Subcutaneous abdominal adipose tissue (tissue), 5 donors: ENCODE results near the gene KLF12.

Source experiments
- H3K27ac ChIP-seq: one replicate; pipeline ENCODE4 v1.7.0; 2013; ENCODE audit warnings: low read depth, mild to moderate bottlenecking, inconsistent platforms, low read length, moderate library complexity
- H3K27me3 ChIP-seq, 5 donors: one replicate each; pipeline ENCODE4 v1.7.0; 2013; ENCODE audit warnings: low read length in 5 of 5, inconsistent platforms in 1 of 5; ENCODE audit not compliant: control insufficient read depth in 5 of 5, insufficient read depth in 4 of 5
- H3K36me3 ChIP-seq, 5 donors: one replicate each; pipeline ENCODE4 v1.7.0; 2013; ENCODE audit warnings: low read length in 5 of 5; ENCODE audit not compliant: control insufficient read depth in 5 of 5, insufficient read depth in 5 of 5
- H3K4me1 ChIP-seq, 5 donors: one replicate each; pipeline ENCODE4 v1.7.0; 2013; ENCODE audit warnings: low read length in 5 of 5, mild to moderate bottlenecking in 3 of 5, moderate library complexity in 1 of 5; ENCODE audit not compliant: control insufficient read depth in 5 of 5, insufficient read depth in 5 of 5
- H3K4me3 ChIP-seq, 5 donors: one replicate each; pipeline ENCODE4 v1.7.0; 2013; ENCODE audit warnings: low read length in 5 of 5, low read depth in 1 of 5
- H3K9ac ChIP-seq, 5 donors: one replicate each; pipeline ENCODE4 v1.7.0; 2013; ENCODE audit warnings: low read length in 5 of 5, mild to moderate bottlenecking in 4 of 5, moderate library complexity in 3 of 5
- H3K9me3 ChIP-seq, 5 donors: one replicate each; pipeline ENCODE4 v1.7.0; 2013; ENCODE audit warnings: low read length in 5 of 5; ENCODE audit not compliant: control insufficient read depth in 5 of 5
- donor health status: healthy.
- donor health status: healthy.
- donor health status: healthy.
- donor health status: healthy.
- donor health status: healthy.

Gene KLF12

GRCh38 chr13:74105871-74106270 lies 28.3 kb downstream of the KLF12 start:
- no peak overlapping the region for H3K9ac ChIP-seq
- H3K27me3 ChIP-seq: no peaks in the 10 kb centered on the region
- no peaks in the 10 kb centered on the region for H3K36me3 ChIP-seq
- H3K4me1 ChIP-seq: peaks cover 0 to 5% (median 0%) of the 10 kb centered on the region in 5 donors
- H3K27ac ChIP-seq: no peak overlapping the region
- no peak overlapping the region for H3K4me3 ChIP-seq
- peaks cover 0 to 4% (median 0%) of the 10 kb centered on the region in 5 donors for H3K9me3 ChIP-seq

- no peak overlapping the region for H3K27ac ChIP-seq
- H3K4me3 ChIP-seq: no peak overlapping the region
- H3K4me1 ChIP-seq: peaks cover 0 to 5% (median 0%) of the 10 kb centered on the region in 5 donors
- no peak overlapping the region for H3K9ac ChIP-seq
- H3K36me3 ChIP-seq: no peaks in the 10 kb centered on the region
- peaks cover 0 to 5% (median 0%) of the 10 kb centered on the region in 5 donors for H3K9me3 ChIP-seq
- H3K27me3 ChIP-seq: no peaks in the 10 kb centered on the region
Observed at GRCh38 chr13:74104661-74105275, 29.4 kb downstream of the KLF12 start.

DNA sequence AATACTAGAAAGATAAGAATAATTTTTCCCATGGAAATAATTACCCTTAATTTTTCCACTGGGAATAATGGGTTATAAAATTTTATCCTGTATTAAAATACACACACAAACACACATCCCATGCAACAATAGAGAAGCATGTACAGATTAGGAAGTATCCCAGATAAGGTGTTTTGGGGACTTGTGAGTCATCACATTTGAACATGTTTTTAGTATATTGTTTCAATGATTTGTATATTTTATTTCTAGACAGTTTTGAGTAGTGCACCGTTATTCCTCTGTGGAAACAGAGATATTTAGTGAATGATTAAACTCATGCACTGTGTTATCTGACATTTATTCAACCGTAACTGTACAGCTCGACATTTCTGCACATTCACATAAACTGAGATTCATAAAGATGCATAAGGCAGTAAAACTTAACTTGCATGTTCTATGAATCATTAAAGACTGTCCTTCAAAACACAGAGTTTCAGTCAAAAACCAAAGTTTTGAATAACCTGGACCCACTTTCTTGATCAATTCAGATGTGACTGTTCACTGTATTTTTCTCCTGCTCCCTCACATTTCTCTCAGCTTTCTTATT lies 30.1 kb downstream of the KLF12 start:
- no peak overlapping the region for H3K4me3 ChIP-seq
- H3K9me3 ChIP-seq: peaks cover 0 to 5% (median 0%) of the 10 kb centered on the region in 5 donors
- peaks cover 0 to 5% (median 0%) of the 10 kb centered on the region in 5 donors for H3K4me1 ChIP-seq
- H3K36me3 ChIP-seq: no peaks in the 10 kb centered on the region
- H3K27ac ChIP-seq: no peak overlapping the region
- H3K27me3 ChIP-seq: no peaks in the 10 kb centered on the region
- H3K9ac ChIP-seq: no peak overlapping the region

GRCh38 chr13:74103196-74103595 lies 31.0 kb downstream of the KLF12 start:
- no peaks in the 10 kb centered on the region for H3K36me3 ChIP-seq
- H3K9ac ChIP-seq: no peak overlapping the region
- H3K4me1 ChIP-seq: peaks cover 0 to 5% (median 0%) of the 10 kb centered on the region in 5 donors
- H3K27ac ChIP-seq: no peak overlapping the region
- no peaks in the 10 kb centered on the region for H3K27me3 ChIP-seq
- peaks cover 0 to 5% (median 0%) of the 10 kb centered on the region in 5 donors for H3K9me3 ChIP-seq
- H3K4me3 ChIP-seq: no peak overlapping the region

DNA sequence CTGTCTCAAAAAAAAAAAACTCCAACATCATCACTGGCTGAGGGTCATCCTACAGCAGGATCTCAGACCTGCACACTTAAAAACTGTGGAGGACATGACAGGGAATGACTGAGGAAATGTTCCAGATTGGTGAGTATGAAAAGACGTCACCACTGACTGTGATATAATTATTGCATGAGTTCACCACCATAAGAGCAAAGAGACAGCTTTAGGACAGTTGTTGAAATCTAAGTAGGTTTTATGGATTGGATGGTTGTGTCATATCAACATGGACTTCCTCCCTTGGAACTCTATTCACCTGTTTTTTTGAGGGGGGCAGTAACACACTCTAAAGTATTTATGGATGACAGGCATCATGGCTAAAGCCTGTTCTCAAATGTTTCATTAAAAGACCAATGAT lies 31.5 kb downstream of the KLF12 start:
- Histone ChIP-seq H3K4me3 (no peak overlapping the region), H3K36me3 (no peaks in the 10 kb centered on the region), H3K9ac (no peak overlapping the region), H3K9me3 (peaks cover 0 to 5% (median 0%) of the 10 kb centered on the region in 5 donors), H3K27me3 (no peaks in the 10 kb centered on the region), H3K4me1 (peaks cover 0 to 5% (median 0%) of the 10 kb centered on the region in 5 donors), H3K27ac (no peak overlapping the region)

GRCh38 chr13:74101436-74101835 lies 32.8 kb downstream of the KLF12 start:
- no peaks in the 10 kb centered on the region for H3K36me3 ChIP-seq
- H3K4me3 ChIP-seq: no peak overlapping the region
- H3K4me1 ChIP-seq: peaks cover 0 to 5% (median 0%) of the 10 kb centered on the region in 5 donors
- H3K27me3 ChIP-seq: no peaks in the 10 kb centered on the region
- H3K27ac ChIP-seq: no peak overlapping the region
- H3K9ac ChIP-seq: no peak overlapping the region
- H3K9me3 ChIP-seq: peaks cover 0 to 5% (median 0%) of the 10 kb centered on the region in 5 donors

DNA sequence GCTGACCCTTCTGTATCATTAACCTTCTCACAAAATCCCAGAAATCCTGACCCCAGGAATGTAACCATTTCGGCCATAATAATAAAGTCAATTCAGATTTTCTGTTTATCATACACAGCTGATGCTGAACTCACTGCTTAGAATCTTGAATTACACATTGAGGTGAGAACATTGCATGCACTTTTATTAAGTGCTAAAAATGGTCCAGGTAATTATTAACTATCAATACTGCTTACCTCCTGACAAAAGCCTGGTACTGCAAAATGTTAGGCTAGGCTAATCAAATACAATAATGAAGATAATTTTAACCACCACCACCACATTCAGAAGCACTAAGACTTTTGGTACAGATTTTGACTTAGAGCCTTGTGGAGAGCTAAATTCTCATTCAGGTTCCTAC lies 36.1 kb downstream of the KLF12 start:
- H3K4me1 ChIP-seq: no peaks in the 10 kb centered on the region
- H3K9me3 ChIP-seq: peaks cover 0 to 5% (median 0%) of the 10 kb centered on the region in 5 donors
- H3K9ac ChIP-seq: no peak overlapping the region
- no peak overlapping the region for H3K27ac ChIP-seq
- no peaks in the 10 kb centered on the region for H3K27me3 ChIP-seq
- no peaks in the 10 kb centered on the region for H3K36me3 ChIP-seq
- H3K4me3 ChIP-seq: no peak overlapping the region

- Histone ChIP-seq H3K4me3 (no peak overlapping the region), H3K9ac (no peak overlapping the region), H3K4me1 (no peaks in the 10 kb centered on the region), H3K9me3 (peaks cover 0 to 5% (median 0%) of the 10 kb centered on the region in 5 donors), H3K36me3 (no peaks in the 10 kb centered on the region), H3K27ac (no peak overlapping the region), H3K27me3 (no peaks in the 10 kb centered on the region)
Observed at GRCh38 chr13:74097116-74097515, 37.1 kb downstream of the KLF12 start.

GRCh38 chr13:74093691-74094090 lies 40.5 kb downstream of the KLF12 start:
- H3K4me1 ChIP-seq: no peaks in the 10 kb centered on the region
- no peak overlapping the region for H3K9ac ChIP-seq
- H3K36me3 ChIP-seq: no peaks in the 10 kb centered on the region
- no peaks in the 10 kb centered on the region for H3K27me3 ChIP-seq
- H3K9me3 ChIP-seq: no peaks in the 10 kb centered on the region
- H3K4me3 ChIP-seq: no peak overlapping the region
- H3K27ac ChIP-seq: no peak overlapping the region

- Histone ChIP-seq H3K36me3 (no peaks in the 10 kb centered on the region), H3K27me3 (no peaks in the 10 kb centered on the region), H3K4me1 (no peaks in the 10 kb centered on the region), H3K27ac (no peak overlapping the region), H3K9ac (no peak overlapping the region), H3K9me3 (no peaks in the 10 kb centered on the region), H3K4me3 (no peak overlapping the region)
Observed at GRCh38 chr13:74092711-74093110, 41.5 kb downstream of the KLF12 start.
